GM18508 (cell line): ENCODE data around the gene BORCS6.

Experiments used
- ATAC-seq: cut with Tn5 transposase; IDR thresholded peaks from one replicate; pipeline ENCODE4 v1.9.1; 2021; ENCODE audit warnings: moderate number of reproducible peaks; ENCODE audit not compliant: insufficient read depth, unreplicated experiment

BORCS6 gene

DNA sequence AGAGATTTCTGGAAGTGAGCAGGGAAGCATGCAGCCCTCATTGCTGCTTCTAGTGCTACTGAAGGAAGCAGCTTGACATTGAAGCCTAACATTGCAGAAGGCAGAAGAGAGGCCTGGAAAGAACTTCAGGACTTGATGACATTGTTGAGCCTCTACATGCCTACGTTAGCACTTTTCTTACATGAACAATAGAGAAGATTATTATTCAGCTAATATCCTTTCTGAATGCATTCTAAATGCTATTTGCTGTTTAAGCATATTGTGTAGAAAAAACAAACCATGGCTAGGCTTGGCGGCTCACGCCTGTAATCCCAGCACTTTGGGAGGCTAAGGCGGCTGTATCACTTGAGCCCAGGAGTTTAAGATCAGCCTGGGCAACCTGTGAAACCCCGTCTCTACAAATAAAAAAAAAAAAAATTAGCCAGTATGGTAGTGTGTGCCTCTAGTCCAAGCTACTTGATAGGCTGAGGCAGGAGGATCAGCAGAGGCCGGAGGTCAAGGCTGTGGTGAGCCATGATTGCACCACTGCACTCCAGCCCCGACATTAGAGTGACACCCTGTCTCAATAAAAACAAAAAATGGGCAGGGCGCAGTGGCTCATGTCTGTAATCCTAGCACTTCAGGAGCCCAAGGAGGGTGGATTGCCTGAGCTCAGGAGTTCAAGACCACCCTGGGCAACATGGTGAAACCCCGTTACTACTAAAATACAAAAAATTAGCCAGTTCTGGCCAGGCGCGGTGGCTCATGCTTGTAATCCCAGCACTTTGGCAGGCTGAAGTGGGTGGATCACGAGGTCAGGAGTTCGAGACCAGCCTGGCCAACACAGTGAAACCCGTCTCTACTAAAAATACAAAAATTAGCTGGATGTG lies 22.6 kb upstream of the BORCS6 start:
- ATAC-seq = no peak

DNA sequence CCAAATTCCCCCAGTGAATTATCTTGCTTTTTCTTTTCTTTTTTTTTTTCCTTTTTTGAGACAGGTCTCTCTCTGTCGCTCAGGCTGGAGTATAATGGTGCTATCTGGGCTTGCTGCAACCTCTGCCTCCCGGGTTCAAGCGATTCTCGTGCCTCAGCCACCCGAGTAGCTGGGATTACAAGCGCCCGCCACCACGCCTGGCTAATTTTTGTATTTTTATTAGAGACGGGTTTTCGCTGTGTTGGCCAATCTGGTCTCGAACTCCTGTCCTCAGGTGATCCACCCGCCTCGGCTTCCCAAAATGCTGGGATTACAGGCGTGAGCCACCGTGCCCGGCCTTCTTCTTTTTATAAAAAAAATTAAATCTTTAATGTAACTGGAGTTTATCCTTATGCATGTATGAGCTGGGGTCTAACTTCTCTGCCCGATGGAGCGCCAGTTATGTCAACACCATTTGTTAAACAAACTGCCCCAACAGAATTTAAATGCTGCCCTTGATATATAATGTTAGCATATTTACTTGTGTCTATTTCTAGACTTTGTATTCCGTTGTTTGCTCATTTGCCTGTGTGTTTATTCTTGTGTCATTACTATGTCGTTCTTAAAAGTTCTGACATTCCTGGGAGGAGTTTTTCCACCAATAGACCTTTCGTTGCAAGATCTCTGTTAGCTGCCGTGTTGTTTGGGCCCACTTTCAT lies 20.9 kb upstream of the BORCS6 start:
- no peak for ATAC-seq

DNA sequence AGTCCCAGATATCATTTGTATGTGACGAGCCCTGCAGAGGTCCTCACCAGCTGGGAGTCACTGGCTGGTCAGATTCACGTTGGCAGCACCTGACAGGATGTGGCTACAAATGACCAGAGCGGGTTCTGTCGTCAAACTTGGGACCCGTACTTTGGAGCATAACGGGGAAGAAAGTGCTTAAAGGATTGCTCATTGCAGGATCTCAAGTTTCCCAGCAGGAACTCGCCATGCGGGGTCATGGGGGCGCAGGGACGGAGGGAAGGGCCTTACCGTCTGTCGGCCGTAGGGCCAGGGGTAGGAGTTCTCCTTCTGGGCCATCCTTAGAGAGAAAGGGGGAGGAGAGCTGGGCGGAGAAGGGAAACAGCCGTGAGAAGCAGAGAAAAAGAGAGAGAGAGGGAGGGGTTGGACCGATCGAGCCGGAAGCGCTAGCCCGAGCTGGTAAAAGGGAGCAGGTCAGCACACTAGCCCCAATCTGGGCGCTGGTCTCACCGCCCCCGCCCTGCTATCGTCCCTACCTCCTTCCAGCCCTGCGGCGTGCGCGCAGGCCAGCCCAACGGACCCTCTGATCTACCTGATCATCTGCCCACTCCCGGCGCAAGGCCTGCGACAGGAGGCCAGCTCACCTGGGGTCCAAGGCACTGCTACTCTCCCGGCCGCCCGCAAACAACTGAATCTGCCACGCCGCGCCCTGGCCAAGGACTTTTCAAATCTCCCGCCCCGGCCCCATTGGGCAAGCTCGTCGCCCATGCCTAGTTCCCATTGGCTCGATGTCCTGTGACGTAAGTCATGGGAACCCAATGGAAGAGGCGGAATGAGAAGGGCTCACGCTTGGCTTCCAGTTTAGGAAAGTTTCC lies 20.2 kb upstream of the BORCS6 start, which contains the start of gene AURKB:
AURKB (minus strand) TSS at position 669 of the 854 bp plus-strand sequence; CDS start at position 318, 351 bp downstream.
- ATAC-seq = peak; percentile 72

DNA sequence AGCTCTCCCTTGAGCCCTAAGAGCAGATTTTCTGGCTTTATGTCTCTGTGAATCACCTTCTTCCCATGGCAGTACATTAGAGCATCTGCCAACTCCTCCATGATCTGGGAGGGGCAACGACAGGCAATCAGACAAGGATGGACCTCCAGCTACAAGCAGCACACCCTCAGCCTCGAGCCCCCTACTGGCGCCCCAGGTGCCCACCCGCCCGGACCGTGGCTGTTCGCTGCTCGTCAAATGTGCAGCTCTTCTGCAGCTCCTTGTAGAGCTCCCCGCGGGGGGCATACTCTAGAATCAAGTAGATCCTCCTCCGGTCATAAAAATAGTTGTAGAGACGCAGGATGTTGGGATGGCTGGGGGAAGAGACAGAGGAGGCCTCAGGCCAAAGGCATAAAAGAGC lies 16.6 kb upstream of the BORCS6 start:
- no peak for ATAC-seq

DNA sequence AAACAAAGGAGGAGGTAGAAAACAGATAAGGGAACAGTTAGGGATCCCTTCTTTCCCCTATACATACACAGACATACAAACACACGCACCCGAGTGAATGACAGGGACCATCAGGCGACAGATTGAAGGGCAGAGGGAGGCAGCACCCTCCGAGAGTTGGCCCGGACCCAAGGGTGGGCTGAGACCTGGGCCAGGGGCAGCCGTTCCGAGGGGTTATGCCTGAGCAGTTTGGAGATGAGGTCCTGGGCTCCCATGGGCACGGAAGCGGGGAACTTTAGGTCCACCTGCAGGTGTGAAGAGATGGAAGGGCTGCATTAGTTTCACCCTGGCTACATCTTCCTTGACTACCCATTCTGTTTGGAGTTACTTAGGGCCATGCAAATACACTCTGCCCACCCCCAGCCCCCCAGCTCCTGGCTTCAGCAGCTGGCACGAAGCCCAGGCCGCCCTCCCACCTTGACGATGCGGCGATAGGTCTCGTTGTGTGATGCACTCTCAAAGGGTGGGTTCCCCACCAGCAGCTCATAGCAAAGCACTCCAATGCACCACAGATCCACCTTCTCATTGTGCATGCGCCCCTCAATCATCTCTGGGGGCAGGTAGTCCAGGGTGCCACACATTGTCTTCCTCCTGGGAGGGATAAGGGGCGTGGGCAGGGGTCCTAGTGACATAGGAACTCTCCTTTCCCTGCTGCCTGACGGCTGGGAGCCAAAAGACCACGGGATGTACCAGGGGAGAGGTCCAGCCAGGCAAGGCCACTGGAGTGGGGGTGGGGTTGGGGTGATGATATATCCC lies 15.0 kb upstream of the BORCS6 start:
- ATAC-seq = no peak

DNA sequence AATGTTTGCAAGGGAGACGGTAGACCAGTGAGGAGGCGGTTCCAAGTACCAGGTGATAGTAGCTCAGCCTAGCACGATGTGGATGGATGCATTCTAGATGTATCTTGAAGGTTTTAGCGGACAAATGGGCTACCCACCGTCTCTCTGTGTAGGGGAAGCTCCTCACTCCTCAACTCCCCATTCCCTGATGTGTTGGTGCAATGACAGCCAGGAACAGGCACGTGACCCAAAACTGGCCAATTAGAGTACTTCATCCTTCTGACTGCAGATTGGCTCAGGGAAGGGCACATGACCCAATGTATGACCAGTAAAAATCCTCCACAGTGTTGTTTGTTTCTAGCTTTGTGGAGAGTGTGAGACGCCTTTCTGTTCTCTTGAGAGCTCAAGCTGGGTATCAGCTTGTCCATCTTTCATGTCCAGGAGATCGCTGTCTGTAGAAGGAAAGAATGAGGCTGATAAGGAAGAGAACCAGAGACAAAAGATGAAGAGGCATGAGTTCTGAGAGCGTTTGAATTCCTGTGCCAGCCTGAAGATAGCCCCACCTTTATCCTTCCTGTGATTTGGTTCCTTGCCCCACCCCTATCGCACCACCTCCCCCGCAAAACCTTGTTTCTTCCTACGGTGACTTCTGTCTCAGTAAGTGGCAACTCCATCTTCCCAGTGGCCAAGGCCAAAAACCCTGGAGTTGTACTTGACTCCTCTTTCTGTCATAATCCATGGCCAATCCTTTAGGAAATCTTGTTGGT lies 2.3 kb upstream of the BORCS6 start:
- no peak for ATAC-seq

DNA sequence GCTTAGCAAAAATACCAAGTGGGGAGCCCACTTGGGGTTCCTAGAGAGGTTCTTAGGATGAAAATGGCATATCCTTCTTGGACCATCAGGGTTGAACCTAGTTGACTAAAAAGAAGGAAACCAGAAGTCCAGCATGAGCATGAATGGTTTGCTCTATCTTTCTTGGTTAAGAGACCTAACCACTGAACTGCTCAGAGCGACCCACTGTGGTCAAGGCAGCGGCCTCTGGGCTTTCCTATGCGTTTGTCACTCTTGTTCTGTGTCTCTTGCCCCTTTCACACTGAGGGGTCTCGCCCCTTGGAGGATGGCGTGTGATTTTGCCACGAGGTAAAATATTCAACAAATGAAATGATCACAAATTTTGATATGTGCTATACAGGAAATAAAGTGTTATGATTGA lies 526 bp upstream of the BORCS6 start:
- no peak for ATAC-seq

DNA sequence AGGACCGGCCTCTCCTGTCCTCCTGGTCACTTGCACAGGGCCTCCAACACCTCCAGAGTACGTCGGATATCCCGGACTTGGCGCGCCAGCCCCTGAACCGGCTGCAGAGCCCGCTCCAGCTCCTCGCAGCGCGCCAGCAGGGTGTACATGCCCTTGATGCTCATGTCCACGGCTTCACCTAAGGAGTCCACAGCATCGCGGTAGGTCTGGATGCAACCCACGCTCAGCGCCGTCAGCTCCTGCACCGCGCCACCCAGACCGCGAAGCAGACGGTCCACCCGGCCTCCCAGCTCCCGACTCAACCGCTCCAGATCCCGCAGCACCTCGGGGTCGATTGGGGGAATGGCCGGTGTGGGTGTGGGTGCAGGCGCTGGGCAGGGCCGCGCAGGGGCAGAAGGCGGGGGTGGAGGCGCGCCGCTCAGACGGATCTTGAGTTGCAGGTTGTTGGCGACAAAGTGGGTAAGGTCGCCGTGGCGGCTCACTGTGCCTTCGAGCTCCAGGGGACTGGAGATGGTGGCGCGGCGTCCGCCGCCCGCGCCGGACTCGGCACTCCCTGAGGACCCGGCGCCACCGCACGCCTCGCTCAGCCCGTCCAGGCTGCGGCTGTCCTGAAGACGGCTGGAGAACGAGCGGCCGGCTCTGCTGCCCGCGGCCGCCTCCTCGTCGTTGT lies 804 bp downstream of the BORCS6 start:
- ATAC-seq = no peak

DNA sequence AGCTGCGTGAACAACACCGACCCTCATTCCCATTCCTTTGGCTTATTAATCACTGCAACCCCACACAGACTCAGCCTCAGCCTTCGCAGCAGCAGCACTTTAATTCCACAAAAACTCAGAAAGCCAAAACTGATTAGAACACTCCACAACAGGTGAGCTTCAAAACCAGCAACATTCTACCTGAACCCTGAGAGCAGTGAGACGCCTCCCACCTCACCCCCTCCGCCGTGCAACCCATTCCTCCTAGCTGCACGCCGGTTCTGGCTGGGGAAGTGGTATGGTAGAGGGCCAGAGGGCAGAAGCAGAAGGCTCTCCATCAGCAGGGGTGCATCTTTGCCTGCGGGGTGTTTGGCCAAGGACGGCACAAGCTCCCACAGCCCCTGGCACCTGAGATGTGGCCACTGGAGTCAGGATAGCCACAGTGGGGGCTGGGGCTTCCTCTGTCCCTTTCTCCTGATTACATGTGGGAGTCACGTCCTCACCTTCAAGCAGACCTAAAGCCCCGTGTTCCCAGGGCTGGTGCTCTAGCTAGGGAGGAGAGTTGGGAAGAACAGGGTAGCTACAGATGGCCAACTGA lies 1.6 kb downstream of the BORCS6 start:
- ATAC-seq = no peak

DNA sequence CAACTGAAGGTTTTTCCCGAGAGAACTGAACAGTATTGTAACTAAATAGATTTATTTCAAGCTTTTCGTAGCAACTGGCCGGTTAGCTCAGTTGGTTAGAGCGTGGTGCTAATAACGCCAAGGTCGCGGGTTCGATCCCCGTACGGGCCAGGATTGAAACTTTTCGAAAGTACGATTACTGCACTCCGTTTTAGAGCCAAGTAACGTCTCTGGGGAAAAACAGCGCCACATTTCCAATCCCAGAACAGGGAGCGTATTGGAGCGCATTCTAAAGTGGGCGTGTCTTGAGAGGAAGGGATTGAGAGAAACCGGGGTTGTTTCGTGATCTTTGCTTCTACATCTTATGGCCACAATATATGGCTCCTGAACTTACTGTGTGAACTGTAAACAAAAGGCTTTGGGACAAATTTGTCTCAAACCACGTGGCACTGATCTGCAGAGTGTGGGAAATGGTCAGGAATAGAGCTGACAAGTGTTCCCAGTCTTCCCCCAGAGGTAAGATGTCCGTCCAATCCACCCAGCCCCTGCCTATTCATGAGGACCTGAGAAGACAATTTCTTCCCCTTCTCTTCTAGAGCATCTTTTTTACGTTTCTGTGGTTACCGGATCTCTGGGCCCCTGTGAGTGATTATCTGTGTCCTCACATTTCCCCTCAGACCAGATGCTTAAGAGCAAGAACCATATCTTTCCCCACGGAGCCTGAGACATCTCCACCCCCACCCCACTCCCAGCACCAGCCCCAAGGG lies 2.3 kb downstream of the BORCS6 start:
- no peak for ATAC-seq

DNA sequence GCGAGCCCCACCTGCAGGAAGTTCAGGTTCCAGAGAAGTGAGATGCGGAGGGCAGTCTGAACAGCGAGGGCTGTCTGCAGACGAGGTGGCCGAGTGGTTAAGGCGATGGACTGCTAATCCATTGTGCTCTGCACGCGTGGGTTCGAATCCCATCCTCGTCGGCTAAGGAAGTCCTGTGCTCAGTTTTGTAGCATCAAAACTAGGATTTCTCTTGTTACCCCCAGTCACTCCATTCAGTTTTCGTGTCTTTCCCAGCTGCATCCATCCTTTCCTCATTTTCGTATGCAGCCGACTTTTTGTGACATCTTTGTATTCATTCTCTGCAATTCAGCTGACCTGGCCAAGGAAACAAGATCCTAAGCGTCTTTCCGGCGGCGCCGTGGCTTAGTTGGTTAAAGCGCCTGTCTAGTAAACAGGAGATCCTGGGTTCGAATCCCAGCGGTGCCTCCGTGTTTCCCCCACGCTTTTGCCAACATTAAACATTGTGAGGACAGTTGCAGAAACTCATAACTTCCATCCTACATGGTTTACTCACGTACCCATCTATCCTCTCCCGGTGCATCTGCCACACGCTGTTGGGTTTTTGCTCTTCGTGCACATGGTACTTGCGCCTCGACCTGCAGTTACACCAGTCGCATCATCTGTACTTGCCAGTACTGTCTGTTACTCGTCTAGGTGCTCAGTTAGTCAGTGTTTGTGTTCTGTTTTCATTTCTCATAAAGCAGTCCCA lies 3.0 kb downstream of the BORCS6 start:
- ATAC-seq = no peak

DNA sequence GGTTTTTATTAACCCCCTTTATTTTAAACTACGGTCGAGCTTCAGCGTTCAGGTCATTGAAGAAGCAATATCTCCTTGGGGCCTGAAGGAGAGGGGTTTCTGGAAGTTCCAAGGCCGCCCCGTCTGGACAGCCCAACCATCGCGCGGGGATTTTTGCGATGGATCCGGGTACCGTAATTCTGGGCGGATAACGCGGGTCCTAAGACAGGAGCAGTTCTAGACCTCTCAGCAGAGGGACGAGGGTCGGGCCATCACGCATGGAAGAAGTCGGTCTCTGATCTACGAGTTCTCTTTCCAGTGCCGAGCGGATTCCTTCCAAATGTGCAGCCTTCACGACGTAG lies 3.6 kb downstream of the BORCS6 start:
- ATAC-seq = no peak

DNA sequence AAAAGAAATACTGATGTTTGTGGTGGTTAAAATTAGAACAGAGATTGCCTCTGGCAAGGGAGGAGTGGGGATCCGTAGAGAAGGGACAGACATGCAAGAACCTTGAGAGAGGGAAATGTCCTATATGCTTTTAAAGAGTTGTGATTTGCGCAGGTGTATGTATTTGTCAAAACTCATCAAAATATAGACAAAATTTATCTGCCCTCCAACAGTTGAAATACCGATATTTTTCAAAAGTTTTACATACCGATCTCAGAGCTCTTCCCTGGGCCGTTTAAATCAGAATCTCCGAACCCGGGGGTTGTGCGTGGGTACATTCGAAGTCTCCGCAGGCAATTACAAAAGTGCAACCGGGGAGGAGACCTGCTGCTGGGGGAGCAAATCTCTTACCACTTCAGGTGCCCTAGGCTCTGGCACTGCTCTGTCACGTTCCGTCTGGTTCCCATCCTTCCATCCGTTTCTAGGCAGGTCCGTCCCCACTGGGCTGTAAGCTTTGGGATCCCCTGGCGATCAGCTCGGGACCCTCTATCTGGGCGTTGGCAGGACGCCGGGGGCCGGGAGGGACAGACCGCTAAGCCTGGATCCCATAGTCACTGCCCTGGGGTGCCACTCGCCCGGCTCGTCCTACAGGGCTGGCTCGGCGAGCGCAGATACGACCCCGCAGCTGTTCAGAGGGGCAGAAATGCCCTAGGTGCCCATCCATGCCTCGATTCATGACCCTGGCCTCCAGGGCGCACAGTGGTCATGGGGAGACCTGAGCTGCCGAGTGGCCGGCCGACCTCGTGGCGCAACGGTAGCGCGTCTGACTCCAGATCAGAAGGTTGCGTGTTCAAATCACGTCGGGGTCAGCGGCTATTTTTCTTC lies 4.2 kb downstream of the BORCS6 start:
- no peak for ATAC-seq

DNA sequence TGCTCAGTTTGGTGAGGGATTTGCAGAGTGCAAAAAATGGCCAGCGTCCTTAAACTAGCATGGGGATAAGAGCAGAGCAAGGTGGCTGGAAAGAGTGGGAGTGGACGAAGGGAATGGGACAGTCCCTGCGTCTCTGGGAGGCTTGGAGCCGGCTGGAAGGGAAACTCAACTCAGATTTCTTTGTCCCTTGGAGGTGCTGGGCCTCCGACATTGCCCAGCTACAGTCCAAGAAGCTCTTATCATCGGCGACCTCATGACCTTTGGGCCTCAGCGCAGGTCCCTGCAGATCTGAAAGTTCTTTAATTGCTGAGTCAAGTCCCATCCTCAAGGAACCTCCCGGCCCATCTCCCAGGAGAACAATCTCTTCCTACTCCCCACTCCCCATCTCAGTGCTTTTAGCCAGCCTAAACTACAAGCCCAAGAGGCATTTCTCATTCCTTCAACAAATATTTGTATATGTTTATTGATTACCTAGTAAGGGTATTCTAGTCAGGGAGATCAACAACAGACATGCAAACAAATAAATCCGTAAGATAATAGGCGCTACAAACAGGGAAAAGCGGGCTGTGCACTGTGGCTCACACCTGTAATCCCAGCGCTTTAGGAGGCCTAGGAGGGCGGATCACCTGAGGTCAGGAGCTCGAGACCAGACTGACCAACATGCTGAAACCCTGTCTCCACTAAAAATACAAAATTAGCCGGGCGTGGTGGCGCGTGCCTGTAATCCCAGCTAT lies 12.8 kb downstream of the BORCS6 start:
- ATAC-seq = no peak

DNA sequence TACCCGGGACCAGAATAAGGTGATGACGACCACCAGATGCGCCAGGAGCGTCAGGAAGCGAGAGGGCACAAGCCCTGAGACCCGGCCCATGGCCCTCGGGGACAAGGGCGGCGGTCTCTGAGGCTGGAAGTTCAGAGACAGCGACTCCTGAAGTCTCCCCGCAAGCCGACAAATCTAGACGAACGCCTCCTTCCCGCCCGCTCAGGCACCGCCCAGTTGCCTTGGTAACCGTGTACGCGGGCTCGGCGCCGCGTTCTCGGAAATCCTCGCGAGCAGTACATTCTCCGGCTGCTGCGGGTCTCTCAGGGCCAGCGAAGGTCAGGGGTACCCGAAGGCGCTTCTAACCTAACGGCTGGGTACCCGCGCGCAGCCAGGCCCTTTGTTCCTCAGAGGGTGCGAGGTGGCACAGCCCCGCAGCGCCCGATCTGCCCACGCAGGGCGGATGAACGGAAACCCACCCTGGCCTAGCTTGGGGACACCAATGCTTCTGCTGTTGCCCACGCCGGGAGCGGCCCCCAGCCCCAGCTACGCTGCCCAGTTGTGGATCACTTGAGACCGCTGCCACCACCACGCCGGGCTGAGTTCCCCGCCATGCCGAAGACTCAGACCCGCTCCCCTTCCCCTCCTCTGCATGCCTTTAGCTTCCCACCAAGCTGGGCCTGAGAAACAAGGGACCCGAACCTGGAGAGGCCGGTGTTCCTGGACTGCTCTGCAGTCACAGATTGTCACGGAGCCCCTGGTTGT lies 13.6 kb downstream of the BORCS6 start, which contains the start of gene TMEM107:
TMEM107 (minus strand) TSS at position 184 of the 744 bp plus-strand sequence; CDS start at position 90, 94 bp downstream.
- ATAC-seq = no peak
